HepG2 (cell line): Measurements from ENCODE around the gene FAM199X. TPM values are rescaled to one million over a fixed set of nuclear protein-coding genes. Genes with fewer than 3 reads are reported as not detected.

ENCODE experiments used
- AGO2 ChIP-seq: fragments of 200-400 bp; formaldehyde crosslinking; optimal IDR thresholded peaks from 2 replicates; pipeline ENCODE3; 2017; ENCODE audit warnings: mild to moderate bottlenecking, low read depth, low read length, moderate library complexity
- BCL3 ChIP-seq: sonication (generic); formaldehyde crosslinking; IDR thresholded peaks from 2 replicates; pipeline ENCODE4 v1.5.1; 2020; ENCODE audit warnings: mild to moderate bottlenecking, missing genetic modification reagents, moderate library complexity
- EP300 ChIP-seq, 3 experiments: sonication (generic) in 1 of 3; formaldehyde crosslinking in 1 of 3; IDR thresholded peaks; 2 replicates each; pipeline versions ENCODE4 v1.5.1 to v1.6.1; 2011 to 2020; ENCODE audit warnings: low read depth in 2 of 3, low read length in 2 of 3, borderline replicate concordance in 1 of 3, improper control_type of control experiment in 1 of 3, mild to moderate bottlenecking in 1 of 3, missing genetic modification reagents in 1 of 3, moderate library complexity in 1 of 3
- ISX ChIP-seq: sonication (generic); formaldehyde crosslinking; conservative IDR thresholded peaks from 2 replicates; pipeline ENCODE4 v1.5.0; 2020; ENCODE audit warnings: missing genetic modification reagents
- KDM1A ChIP-seq: IDR thresholded peaks from 2 replicates; pipeline ENCODE4 v1.6.1; 2016; ENCODE audit warnings: missing compliant biosample characterization
- NCOA2 ChIP-seq: sonication (generic); formaldehyde crosslinking; IDR thresholded peaks from 2 replicates; pipeline ENCODE4 v1.8.0; 2022; ENCODE audit warnings: inconsistent platforms
- NRL ChIP-seq: sonication (generic); formaldehyde crosslinking; IDR thresholded peaks from 2 replicates; pipeline ENCODE4 v1.5.0; 2020; ENCODE audit warnings: missing genetic modification reagents, mild to moderate bottlenecking, moderate library complexity, borderline replicate concordance
- PCBP1 ChIP-seq: fragments of 200-400 bp; formaldehyde crosslinking; IDR thresholded peaks from 2 replicates; pipeline ENCODE4 v1.6.1; 2017; ENCODE audit warnings: mild to moderate bottlenecking, low read depth, low read length, borderline replicate concordance
- PREB ChIP-seq: sonication (generic); formaldehyde crosslinking; IDR thresholded peaks from 2 replicates; pipeline ENCODE4 v1.4.0; 2020; ENCODE audit warnings: missing genetic modification reagents
- RAD21 ChIP-seq: fragments of 450-650 bp; formaldehyde crosslinking; IDR thresholded peaks from 2 replicates; pipeline ENCODE4 v1.5.0; 2020; ENCODE audit warnings: mild to moderate bottlenecking
- RNF219 ChIP-seq: sonication (generic); formaldehyde crosslinking; IDR thresholded peaks from 2 replicates; pipeline ENCODE4 v1.5.0; 2020; ENCODE audit warnings: mild to moderate bottlenecking, missing genetic modification reagents
- RXRB ChIP-seq: IDR thresholded peaks from 2 replicates; pipeline ENCODE4 v1.6.1; 2016; ENCODE audit warnings: borderline replicate concordance, missing genetic modification reagents, missing compliant biosample characterization
- ZMAT3 ChIP-seq: sonication (generic); formaldehyde crosslinking; conservative IDR thresholded peaks from 2 replicates; pipeline ENCODE4 v1.7.0; 2021; ENCODE audit warnings: missing genetic modification reagents
- ZNF44 ChIP-seq: sonication (generic); formaldehyde crosslinking; IDR thresholded peaks from 2 replicates; pipeline ENCODE4 v1.5.1; 2020; ENCODE audit warnings: mild to moderate bottlenecking, missing genetic modification reagents
- ZNF652 ChIP-seq: IDR thresholded peaks from 2 replicates; pipeline ENCODE4 v1.6.1; 2016; ENCODE audit warnings: low read depth, borderline replicate concordance
- ZNF713 ChIP-seq: sonication (generic); formaldehyde crosslinking; IDR thresholded peaks from 2 replicates; pipeline ENCODE4 v1.4.0; 2020; ENCODE audit warnings: mild to moderate bottlenecking, missing genetic modification reagents
- polyA plus RNA-seq, 8 experiments: library from polyadenylated mRNA; depleted of rRNA in 3 of 8; stranded (reverse) in 7 of 8; unstranded in 1 of 8; fragments of >200 nt; fragmentation: Illumina TruSeq in 4 of 8; extraction: Trizol in 4 of 8; gene quantifications; 2 replicates each; pipeline versions ENCODE4 v1.2.1 to v1.2.3, GENCODE V29; 2011 to 2016; ENCODE audit warnings: low read depth in 4 of 8, missing spikeins in 1 of 8, mixed read lengths in 1 of 8; ENCODE audit not compliant: insufficient read depth in 1 of 8
- total RNA-seq, 5 experiments: library from RNA; depleted of rRNA; stranded (reverse); fragments of >200 nt; fragmentation: Illumina TruSeq; extraction: Trizol; gene quantifications; 2 replicates each; pipeline ENCODE4 v1.2.3, GENCODE V29; 2016; ENCODE audit warnings: low read depth in 1 of 5
- TF ChIP-seq, protein P1 (sequence below): sonication (generic); formaldehyde crosslinking; IDR thresholded peaks from 2 replicates; pipeline ENCODE4 v1.8.1; 2023; ENCODE audit warnings: mild to moderate bottlenecking, missing genetic modification reagents

FAM199X gene
- total and polyA plus RNA-seq, 2 of the 13 experiments (the other 11 are each of a cell fraction or from before 2014, with no cell fraction given), result 5.1 to 18.0 TPM

DNA sequence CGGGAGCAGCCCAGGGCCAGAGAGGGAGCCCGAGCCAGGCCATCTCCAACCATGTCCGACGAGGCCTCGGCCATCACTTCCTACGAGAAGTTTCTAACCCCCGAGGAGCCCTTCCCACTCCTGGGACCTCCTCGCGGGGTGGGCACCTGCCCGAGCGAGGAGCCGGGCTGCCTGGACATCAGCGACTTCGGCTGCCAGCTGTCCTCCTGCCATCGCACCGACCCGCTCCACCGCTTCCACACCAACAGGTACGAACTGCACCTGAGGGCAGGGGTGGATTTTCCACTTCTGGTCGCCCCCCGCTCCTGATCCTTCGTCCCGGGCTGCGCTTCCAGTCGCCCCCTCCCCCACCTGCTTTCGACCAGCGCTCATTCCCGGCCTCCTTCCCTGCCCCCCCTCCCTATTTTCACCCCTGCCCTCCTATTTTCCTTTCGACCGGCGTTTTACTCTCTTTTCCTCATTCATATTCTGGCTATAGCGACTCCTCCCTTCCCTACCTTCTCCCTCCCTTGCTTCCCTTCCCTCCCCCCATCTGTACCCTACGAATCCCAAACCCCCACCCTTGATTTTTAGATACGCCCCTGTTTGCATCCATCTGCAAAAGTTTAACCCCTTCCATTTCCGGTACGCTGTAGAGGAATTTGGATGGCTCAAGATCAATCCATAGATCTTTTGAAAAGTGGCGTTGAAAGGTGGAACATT, 633 bp downstream of the FAM199X start (continued):
- TF ChIP-seq, protein P1, sequence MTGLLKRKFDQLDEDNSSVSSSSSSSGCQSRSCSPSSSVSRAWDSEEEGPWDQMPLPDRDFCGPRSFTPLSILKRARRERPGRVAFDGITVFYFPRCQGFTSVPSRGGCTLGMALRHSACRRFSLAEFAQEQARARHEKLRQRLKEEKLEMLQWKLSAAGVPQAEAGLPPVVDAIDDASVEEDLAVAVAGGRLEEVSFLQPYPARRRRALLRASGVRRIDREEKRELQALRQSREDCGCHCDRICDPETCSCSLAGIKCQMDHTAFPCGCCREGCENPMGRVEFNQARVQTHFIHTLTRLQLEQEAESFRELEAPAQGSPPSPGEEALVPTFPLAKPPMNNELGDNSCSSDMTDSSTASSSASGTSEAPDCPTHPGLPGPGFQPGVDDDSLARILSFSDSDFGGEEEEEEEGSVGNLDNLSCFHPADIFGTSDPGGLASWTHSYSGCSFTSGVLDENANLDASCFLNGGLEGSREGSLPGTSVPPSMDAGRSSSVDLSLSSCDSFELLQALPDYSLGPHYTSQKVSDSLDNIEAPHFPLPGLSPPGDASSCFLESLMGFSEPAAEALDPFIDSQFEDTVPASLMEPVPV (CRISPR knock-in tag), result no peak
- TF ChIP-seq KDM1A (CRISPR knock-in tag) (no peak), ZNF713 (CRISPR knock-in tag) (no peak), RNF219 (no peak), PCBP1 (no peak), PREB (CRISPR knock-in tag) (no peak), AGO2 (peak; percentile 23), NRL (CRISPR knock-in tag) (no peak), ZNF44 (CRISPR knock-in tag) (no peak), ISX (CRISPR knock-in tag) (no peak), RAD21 (no peak), BCL3 (CRISPR knock-in tag) (0 out of 2 replicates have a peak, but pooled peaks have one; percentile 18), NCOA2 (CRISPR knock-in tag) (no peak), ZNF652 (CRISPR knock-in tag) (0 out of 2 replicates have a peak, but pooled peaks have one; percentile 54), EP300 (IDR thresholded peaks at IDR 0.05; ENCODE audit: low read depth in 2 of 2, low read length in 2 of 2) (no peak), EP300 (CRISPR knock-in tag; IDR thresholded peaks at IDR 0.05; ENCODE audit: borderline replicate concordance) (no peak), ZMAT3 (0 out of 2 replicates have a peak, but pooled peaks have one; percentile 11), RXRB (CRISPR knock-in tag) (no peak)
